Measurements from ENCODE around the gene IL18. TPM values are rescaled to one million over a fixed set of nuclear protein-coding genes. Genes with fewer than 3 reads are reported as not detected.

The IL18 gene
- total and polyA plus RNA-seq, 2 of the 8 experiments (the other 6 are each of a cell fraction or from before 2014, with no cell fraction given), result 0.29 to 0.84 TPM

- Histone ChIP-seq H3K4me1 (replicated peaks in 1 of 4; ENCODE audit: control insufficient read depth in 3 of 4, insufficient read depth in 4 of 4, low read length in 3 of 4) (no peaks in the 10 kb centered on the region), H3K9me3 (ENCODE audit: insufficient read depth in 2 of 2, low read depth in 1 of 2, low read length in 1 of 2) (no peaks in the 10 kb centered on the region), H2BK20ac (ENCODE audit: low read length) (no peak overlapping the region), H3K27ac (ENCODE audit: low read depth, low read length) (no peak overlapping the region), H2BK12ac (ENCODE audit: low read depth, low read length) (no peak overlapping the region), H3K36me3 (ENCODE audit: control insufficient read depth in 2 of 4, insufficient read depth in 4 of 4, low read length in 3 of 4) (no peaks in the 10 kb centered on the region), H4K8ac (ENCODE audit: extremely low read depth, insufficient read depth, low read length) (no peak overlapping the region), H3K4me3 (ENCODE audit: extremely low read depth in 1 of 4, insufficient read depth in 2 of 4, low read depth in 3 of 4, low read length in 4 of 4) (no peak overlapping the region), H2AK5ac (ENCODE audit: low read depth, low read length) (no peak overlapping the region), H4K91ac (replicated peaks; ENCODE audit: insufficient read length, low read length) (no peak overlapping the region), H2BK120ac (replicated peaks; ENCODE audit: low read depth, low read length) (no peak overlapping the region), H3K79me1 (ENCODE audit: low read depth, low read length) (no peaks in the 10 kb centered on the region), H3K4ac (replicated peaks; ENCODE audit: insufficient read length, low read depth, low read length) (no peak overlapping the region), H3K23me2 (ENCODE audit: low read depth, low read length) (no peaks in the 10 kb centered on the region; the same call in 1 of the 2 replicates), H3K14ac (ENCODE audit: insufficient read length) (no peak overlapping the region), H3K18ac (ENCODE audit: extremely low read depth, low read length) (no peak overlapping the region), H2BK5ac (ENCODE audit: low read depth, low read length) (no peak overlapping the region), H4K20me1 (replicated peaks in 1 of 2; ENCODE audit: control insufficient read depth in 1 of 2, insufficient read depth in 2 of 2, low read length in 2 of 2) (no peaks in the 10 kb centered on the region), H3K56ac (replicated peaks; ENCODE audit: insufficient read length, low read depth, low read length) (no peak overlapping the region), H2AFZ (ENCODE audit: low read length) (no peak overlapping the region), H2BK15ac (ENCODE audit: low read length) (no peak overlapping the region), H3K79me2 (ENCODE audit: control insufficient read depth in 1 of 2, insufficient read depth in 2 of 2, low read length in 2 of 2) (no peaks in the 10 kb centered on the region), H3K27me3 (replicated peaks in 1 of 4; ENCODE audit: control insufficient read depth in 3 of 4, extremely low read depth in 1 of 4, insufficient read depth in 3 of 4, low read length in 3 of 4) (no peaks in the 10 kb centered on the region), H4K5ac (ENCODE audit: insufficient read length, low read depth, low read length) (no peak overlapping the region), H3K9ac (replicated peaks in 1 of 4; ENCODE audit: extremely low read depth in 1 of 4, low read depth in 3 of 4, low read length in 3 of 4) (no peak overlapping the region), H3K4me2 (ENCODE audit: insufficient read depth in 1 of 2, low read depth in 2 of 2, low read length in 2 of 2) (no peak overlapping the region), H3K23ac (ENCODE audit: insufficient read length) (no peak overlapping the region)
- POLR2A ChIA-PET (ENCODE audit: partially characterized antibody), result interaction anchor here (1.0 kb wide), 1 partner anchor 10 kb away, joined by 3 read pairs; no protein-coding TSS in a partner anchor
- FAIRE-seq, result no peak
- DNase-seq (ENCODE audit: low read depth in 1 of 2, low spot score in 2 of 2), result no peak
- CTCF ChIA-PET (ENCODE audit: partially characterized antibody), result interaction anchor here (0.6 to 2.1 kb wide), 12 partner anchors 8 to 397 kb away, joined by 3 to 20 read pairs (median 4); partner anchors contain the start of gene BCO2
- 90% methylated on average over 5 of the region's 5 CpGs; no CpG with 5 or more reads in 1 of the 2 experiments for WGBS, 2 experiments (ENCODE audit: extremely low coverage in 1 of 2, insufficient coverage in 1 of 2, insufficient read length in 1 of 2, insufficient replicate concordance in 2 of 2, low coverage in 1 of 2, low lambda C conversion rate in 2 of 2, missing lambda C conversion rate in 1 of 2)
- TF ChIP-seq JUND (IDR thresholded peaks at IDR 0.05; ENCODE audit: low read length) (no peak), MAFK (IDR thresholded peaks at IDR 0.05; ENCODE audit: low read depth, low read length) (no peak), MAX (IDR thresholded peaks at IDR 0.05) (no peak), SUZ12 (IDR thresholded peaks at IDR 0.05; ENCODE audit: low read length) (no peak), EP300 (IDR thresholded peaks at IDR 0.05; ENCODE audit: borderline replicate concordance in 1 of 2, low read depth in 2 of 2, low read length in 2 of 2) (no peak), TCF12 (IDR thresholded peaks at IDR 0.05; ENCODE audit: low read depth, low read length) (no peak), SIN3A (conservative IDR thresholded peaks at IDR 0.05 in 1 of 2, IDR thresholded peaks at IDR 0.05 in 1 of 2; ENCODE audit: low read depth in 1 of 2, low read length in 2 of 2) (no peak), NRF1 (IDR thresholded peaks at IDR 0.05; ENCODE audit: low read depth, low read length) (no peak), HDAC2 (IDR thresholded peaks at IDR 0.05; ENCODE audit: borderline replicate concordance in 1 of 2, low read depth in 2 of 2, low read length in 2 of 2) (no peak)
Observed at GRCh38 chr11:112121981-112122615, 41.8 kb downstream of the IL18 start.

Measured in H1 (cell line).